ENCODE data around the gene SYNGR3.
A peak's percentile ranks its signal among the peaks of the same experiment; 100 is the strongest.

The SYNGR3 gene

DNA sequence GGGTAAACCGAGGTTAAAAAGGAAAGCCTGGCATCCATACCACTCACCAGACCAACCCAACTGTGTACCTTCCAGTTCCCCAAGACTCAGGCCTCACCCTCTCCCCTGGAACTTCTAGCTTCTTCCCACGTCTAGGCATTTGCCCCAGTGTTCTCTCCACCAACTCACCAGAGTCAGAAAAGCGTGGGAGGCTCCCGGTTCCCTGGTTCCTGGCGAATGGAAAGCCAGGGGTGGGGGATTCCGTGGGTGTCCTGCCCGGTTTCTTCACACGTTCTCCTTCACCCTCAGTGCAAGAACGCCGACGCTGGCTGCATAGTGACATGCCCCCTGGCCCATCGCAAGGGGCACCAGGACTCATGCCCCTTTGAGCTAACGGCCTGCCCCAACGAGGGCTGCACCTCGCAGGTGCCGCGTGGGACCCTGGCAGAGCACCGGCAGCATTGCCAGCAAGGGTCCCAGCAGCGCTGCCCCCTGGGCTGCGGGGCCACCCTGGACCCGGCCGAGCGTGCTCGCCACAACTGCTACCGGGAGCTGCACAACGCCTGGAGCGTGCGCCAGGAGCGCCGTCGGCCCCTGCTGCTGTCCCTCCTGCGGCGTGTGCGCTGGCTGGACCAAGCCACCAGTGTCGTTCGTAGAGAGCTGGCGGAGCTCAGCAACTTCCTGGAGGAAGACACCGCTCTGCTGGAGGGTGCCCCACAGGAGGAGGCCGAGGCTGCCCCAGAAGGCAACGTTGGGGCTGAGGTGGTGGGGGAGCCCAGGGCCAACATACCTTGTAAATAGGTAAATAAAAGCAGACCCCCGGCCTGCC lies 21.4 kb upstream of the SYNGR3 start:
- DNase-seq (ENCODE audit: low read depth), result no peak
- TF ChIP-seq, protein P1, sequence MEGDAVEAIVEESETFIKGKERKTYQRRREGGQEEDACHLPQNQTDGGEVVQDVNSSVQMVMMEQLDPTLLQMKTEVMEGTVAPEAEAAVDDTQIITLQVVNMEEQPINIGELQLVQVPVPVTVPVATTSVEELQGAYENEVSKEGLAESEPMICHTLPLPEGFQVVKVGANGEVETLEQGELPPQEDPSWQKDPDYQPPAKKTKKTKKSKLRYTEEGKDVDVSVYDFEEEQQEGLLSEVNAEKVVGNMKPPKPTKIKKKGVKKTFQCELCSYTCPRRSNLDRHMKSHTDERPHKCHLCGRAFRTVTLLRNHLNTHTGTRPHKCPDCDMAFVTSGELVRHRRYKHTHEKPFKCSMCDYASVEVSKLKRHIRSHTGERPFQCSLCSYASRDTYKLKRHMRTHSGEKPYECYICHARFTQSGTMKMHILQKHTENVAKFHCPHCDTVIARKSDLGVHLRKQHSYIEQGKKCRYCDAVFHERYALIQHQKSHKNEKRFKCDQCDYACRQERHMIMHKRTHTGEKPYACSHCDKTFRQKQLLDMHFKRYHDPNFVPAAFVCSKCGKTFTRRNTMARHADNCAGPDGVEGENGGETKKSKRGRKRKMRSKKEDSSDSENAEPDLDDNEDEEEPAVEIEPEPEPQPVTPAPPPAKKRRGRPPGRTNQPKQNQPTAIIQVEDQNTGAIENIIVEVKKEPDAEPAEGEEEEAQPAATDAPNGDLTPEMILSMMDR (conservative IDR thresholded peaks at IDR 0.05; ENCODE audit: low read length), result no peak
- no peak overlapping the region for H3K4me3 ChIP-seq (ENCODE audit: low read length)

DNA sequence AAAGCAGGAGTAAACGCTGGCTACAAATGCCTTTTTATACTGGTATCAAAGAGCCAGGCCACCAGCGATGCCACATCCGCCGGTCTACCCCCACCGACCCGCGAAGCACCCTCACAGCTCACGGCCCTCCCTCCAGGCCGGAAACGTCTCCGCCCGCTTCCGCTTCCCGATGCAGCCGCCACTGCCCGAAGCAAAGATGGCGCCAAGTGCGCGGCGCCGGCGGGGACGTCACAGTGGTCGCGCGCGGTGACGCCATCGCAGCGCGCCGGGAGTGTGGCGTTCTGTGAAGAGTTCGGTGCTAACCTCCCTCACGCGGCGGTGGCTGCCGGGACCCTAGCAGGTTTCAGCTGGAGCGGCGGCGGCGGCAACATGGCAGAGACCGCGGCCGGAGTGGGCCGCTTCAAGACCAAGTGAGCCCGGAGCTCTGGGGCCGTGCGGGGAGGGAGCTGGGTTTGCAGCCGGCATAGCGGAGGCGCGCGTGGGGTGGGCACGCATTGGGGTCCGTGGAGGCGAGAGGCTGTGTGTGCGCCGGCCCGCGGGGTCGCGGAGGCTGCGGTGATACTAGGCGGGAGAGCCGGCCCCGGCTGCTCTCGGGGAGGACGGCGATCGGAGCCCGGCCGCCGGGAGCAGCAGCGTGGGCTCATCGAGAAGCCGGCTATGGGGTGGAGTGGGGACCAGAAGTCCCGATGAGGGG lies 17.8 kb upstream of the SYNGR3 start, which contains the start of gene TBL3:
TSS of gene TBL3 (plus strand) at position 258 of the 694 bp plus-strand sequence. CDS start at position 370, 112 bp downstream.
- TF ChIP-seq, protein P1 (conservative IDR thresholded peaks at IDR 0.05; ENCODE audit: low read length), result no peak

DNA sequence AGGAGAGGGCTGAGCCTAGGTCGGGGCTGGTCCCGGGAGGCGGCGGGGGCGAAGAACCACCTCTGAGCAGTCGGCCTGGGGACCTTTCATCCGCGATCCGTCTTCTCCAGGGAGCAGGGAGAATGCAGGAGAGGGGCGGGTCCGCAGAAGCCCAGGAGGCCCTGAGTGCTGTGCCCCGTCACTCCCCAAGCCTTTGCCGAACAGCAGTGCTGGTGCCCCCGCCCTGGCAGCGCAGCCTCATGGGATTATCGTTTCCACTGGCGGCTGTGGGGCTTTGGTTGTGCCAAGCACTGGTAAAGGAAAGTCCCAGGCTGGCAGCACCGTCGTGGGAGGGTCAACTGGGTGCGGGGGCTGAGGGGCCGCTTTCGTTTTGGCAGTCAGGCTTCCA lies 17.3 kb upstream of the SYNGR3 start:
- TF ChIP-seq, protein P1 (conservative IDR thresholded peaks at IDR 0.05; ENCODE audit: low read length), result no peak
- no peak for DNase-seq (ENCODE audit: low read depth)
- H3K4me3 ChIP-seq (ENCODE audit: low read length), result peak overlapping the region; percentile 81

More for the DNA sequence above, 17.8 kb upstream of the SYNGR3 start, which contains the start of gene TBL3:
- peak; percentile 93 for DNase-seq (ENCODE audit: low read depth)
- peak within 1 kb of the TSS; percentile 81 for H3K4me3 ChIP-seq (ENCODE audit: low read length)

DNA sequence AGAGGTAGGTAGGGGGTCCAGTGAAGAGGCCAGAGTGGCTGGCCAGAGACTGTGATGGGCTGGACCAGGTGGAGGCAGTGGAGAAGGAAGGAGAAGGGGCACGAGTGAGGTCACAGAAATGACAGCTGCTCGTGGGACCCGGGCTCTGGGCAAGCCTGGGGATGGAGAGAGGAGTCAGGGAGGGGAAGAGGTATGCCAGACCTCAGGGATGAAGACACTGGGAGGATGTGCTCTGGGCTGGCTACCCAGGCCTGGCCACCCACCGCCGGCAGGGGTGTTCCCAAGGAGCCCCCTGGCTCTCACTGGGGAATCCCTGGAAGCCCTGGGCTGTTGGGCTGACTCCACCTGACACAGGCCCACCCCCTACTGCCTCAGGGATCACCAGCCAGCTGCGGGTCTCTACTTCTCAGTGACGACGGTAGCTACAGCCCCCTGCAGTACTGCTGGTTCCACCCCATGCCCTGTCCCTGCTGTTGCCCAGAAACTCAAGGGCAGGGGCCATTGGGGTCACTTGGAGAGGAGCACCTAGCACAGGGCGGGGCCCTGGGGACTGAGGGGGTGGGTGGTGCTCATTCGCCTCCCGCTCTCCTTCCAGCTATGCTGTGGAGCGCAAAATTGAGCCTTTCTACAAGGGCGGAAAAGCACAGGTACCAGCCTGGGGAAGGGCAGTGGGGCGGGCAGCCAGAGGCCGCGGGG lies 16.2 kb upstream of the SYNGR3 start:
- TF ChIP-seq, protein P1 (conservative IDR thresholded peaks at IDR 0.05; ENCODE audit: low read length), result no peak
- no peak for DNase-seq (ENCODE audit: low read depth)
- H3K4me3 ChIP-seq (ENCODE audit: low read length), result no peak overlapping the region

DNA sequence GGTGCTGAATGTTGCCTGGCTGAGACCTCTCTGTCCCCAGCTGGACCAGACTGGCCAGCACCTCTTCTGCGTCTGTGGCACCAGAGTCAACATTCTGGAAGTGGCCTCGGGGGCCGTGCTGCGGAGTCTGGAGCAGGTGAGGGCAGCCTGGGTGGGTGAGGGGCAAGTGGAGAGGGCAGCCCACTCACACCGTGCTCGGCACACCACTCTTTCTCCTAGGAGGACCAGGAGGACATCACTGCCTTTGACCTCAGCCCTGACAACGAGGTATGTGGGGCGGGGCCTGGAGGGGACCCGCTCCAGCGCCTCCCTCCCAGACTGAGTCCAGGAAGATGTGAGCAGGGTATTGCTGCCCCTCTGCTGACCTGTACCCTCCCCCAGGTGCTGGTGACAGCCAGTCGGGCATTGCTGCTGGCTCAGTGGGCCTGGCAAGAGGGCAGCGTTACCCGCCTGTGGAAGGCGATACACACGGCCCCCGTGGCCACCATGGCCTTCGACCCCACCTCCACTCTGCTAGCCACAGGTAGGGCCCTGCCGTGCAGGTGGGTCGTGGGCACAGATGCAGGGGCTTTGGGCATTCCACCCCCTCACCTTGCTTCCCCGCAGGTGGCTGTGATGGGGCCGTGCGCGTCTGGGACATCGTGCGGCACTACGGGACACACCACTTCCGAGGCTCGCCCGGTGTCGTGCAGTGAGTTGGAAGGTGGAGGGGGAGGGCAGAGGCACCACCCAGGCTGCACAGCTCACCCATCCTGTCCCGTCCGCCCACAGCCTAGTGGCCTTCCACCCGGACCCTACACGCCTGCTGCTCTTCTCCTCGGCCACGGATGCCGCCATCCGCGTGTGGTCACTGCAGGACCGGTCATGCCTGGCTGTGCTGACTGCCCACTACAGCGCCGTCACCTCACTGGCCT lies 15.4 kb upstream of the SYNGR3 start:
- no peak for DNase-seq (ENCODE audit: low read depth)
- no peak overlapping the region for H3K4me3 ChIP-seq (ENCODE audit: low read length)
- TF ChIP-seq, protein P1 (conservative IDR thresholded peaks at IDR 0.05; ENCODE audit: low read length), result no peak

DNA sequence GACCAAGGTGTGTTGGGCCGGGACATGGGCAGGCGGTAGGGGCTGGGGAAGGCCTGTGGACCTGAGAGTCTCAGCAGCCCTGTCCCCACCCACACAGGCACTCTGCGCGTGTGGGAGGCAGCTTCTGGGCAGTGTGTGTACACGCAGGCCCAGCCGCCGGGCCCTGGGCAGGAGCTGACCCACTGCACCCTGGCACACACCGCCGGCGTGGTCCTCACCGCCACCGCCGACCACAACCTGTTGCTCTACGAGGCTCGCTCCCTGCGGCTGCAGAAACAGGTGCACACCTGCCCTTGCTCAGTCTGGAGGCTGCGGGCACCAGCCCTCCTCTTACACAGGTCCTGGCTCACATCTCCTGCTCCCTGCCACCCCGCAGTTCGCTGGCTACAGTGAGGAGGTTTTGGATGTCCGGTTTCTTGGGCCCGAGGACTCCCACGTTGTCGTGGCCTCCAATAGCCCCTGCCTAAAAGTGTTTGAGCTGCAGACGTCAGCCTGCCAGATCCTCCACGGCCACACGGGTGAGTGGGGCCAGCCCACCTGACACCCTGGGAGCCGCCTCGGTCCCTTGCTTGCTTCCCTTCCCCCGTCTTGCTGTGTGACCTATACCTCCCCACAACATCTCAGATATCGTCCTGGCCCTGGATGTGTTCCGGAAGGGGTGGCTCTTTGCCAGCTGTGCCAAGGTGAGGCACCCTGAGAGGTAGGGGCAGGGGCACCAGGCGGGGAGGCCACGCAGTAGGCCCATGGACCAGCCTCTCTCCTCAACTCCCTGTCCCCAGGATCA lies 14.1 kb upstream of the SYNGR3 start:
- TF ChIP-seq, protein P1 (conservative IDR thresholded peaks at IDR 0.05; ENCODE audit: low read length), result no peak
- no peak for DNase-seq (ENCODE audit: low read depth)
- no peak overlapping the region for H3K4me3 ChIP-seq (ENCODE audit: low read length)
